K562 (cell line): ENCODE results near the gene RINT1. TPM values are rescaled to one million over a fixed set of nuclear protein-coding genes. Genes with fewer than 3 reads are reported as not detected.

Experiments
- CC2D1A ChIP-seq: fragments of 450-650 bp; IDR thresholded peaks from 2 replicates; pipeline ENCODE4 v1.6.1; 2017; ENCODE audit warnings: mild to moderate bottlenecking
- CHD1 ChIP-seq: fragments of 200-600 bp; sonication (generic); IDR thresholded peaks from one replicate; pipeline ENCODE4 v1.6.1; 2012; ENCODE audit warnings: mild to moderate bottlenecking, moderate library complexity, low read length, inconsistent platforms
- CTCFL ChIP-seq: IDR thresholded peaks from 2 replicates; pipeline ENCODE4 v1.6.1; 2011; ENCODE audit warnings: borderline replicate concordance, low read depth, mild to moderate bottlenecking, moderate library complexity, low read length; ENCODE audit not compliant: insufficient read depth, poor library complexity, severe bottlenecking
- EHMT2 ChIP-seq: fragments of 450-650 bp; IDR thresholded peaks from 2 replicates; pipeline ENCODE4 v1.6.1; 2018; ENCODE audit warnings: antibody characterized with exemption
- GATAD2A ChIP-seq: fragments of 450-650 bp; IDR thresholded peaks from 2 replicates; pipeline ENCODE4 v1.6.1; 2017
- GTF2E2 ChIP-seq: fragments of 200-800 bp; sonication (Bioruptor generic); IDR thresholded peaks from 2 replicates; pipeline ENCODE4 v1.6.1; 2016; ENCODE audit warnings: missing genetic modification characterization, missing compliant biosample characterization
- MNT ChIP-seq, 2 experiments: fragments of 450-650 bp; conservative IDR thresholded peaks; 2 replicates each; pipeline ENCODE4 v1.6.1; 2017; ENCODE audit warnings: mild to moderate bottlenecking in 2 of 2, moderate library complexity in 2 of 2
- MTA1 ChIP-seq: fragments of 450-650 bp; IDR thresholded peaks from 2 replicates; pipeline ENCODE4 v1.6.1; 2017; ENCODE audit warnings: borderline replicate concordance
- MTA3 ChIP-seq: fragments of 450-650 bp; formaldehyde crosslinking; IDR thresholded peaks from 2 replicates; pipeline ENCODE4 v1.6.1; 2017; ENCODE audit warnings: mild to moderate bottlenecking, borderline replicate concordance
- NR1H2 ChIP-seq: sonication (generic); formaldehyde crosslinking; IDR thresholded peaks from 2 replicates; pipeline ENCODE4 v1.4.0; 2020; ENCODE audit warnings: mild to moderate bottlenecking, missing genetic modification reagents
- NR2C1 ChIP-seq, 2 experiments: fragments of 450-650 bp; IDR thresholded peaks; 2 replicates each; pipeline ENCODE4 v1.6.1; 2017; ENCODE audit warnings: mild to moderate bottlenecking in 2 of 2, antibody characterized with exemption in 1 of 2, inconsistent platforms in 1 of 2, missing compliant biosample characterization in 1 of 2, missing genetic modification characterization in 1 of 2
- POU5F1 ChIP-seq: fragments of 150-350 bp; IDR thresholded peaks from 2 replicates; pipeline ENCODE4 v1.6.1; 2014; ENCODE audit warnings: borderline replicate concordance, low read length, low read depth, mild to moderate bottlenecking; ENCODE audit not compliant: partially characterized antibody
- SAFB2 ChIP-seq: fragments of 200-400 bp; formaldehyde crosslinking; IDR thresholded peaks from 2 replicates; pipeline ENCODE4 v1.6.1; 2018; ENCODE audit warnings: borderline replicate concordance, low read length, low read depth, moderate library complexity; ENCODE audit not compliant: severe bottlenecking
- SIN3A ChIP-seq, 2 experiments: fragments of 150-350 bp in 1 of 2; IDR thresholded peaks; 2 replicates each; pipeline ENCODE4 v1.6.1; 2011 to 2016; ENCODE audit warnings: borderline replicate concordance in 2 of 2, low read depth in 2 of 2, low read length in 2 of 2, mild to moderate bottlenecking in 2 of 2, moderate library complexity in 2 of 2; ENCODE audit not compliant: control insufficient read depth in 1 of 2
- SRF ChIP-seq, 2 experiments: fragments of 250-450, 450-650 bp in 1 of 2; sonication (Bioruptor Pico) in 1 of 2; sonication (generic) in 1 of 2; formaldehyde crosslinking; IDR thresholded peaks; 2 replicates each; pipeline versions ENCODE4 v1.5.0 to v1.5.1; 2020 to 2022; ENCODE audit warnings: mild to moderate bottlenecking in 1 of 2, missing genetic modification reagents in 1 of 2
- SUPT5H ChIP-seq: fragments of 450-650 bp; IDR thresholded peaks from 2 replicates; pipeline ENCODE4 v1.6.1; 2016
- TCF3 ChIP-seq: sonication (generic); formaldehyde crosslinking; IDR thresholded peaks from 2 replicates; pipeline ENCODE4 v1.4.0; 2020; ENCODE audit warnings: mild to moderate bottlenecking, missing genetic modification reagents
- TEAD4 ChIP-seq, 2 experiments: sonication (generic) in 1 of 2; formaldehyde crosslinking in 1 of 2; IDR thresholded peaks; 2 replicates each; pipeline versions ENCODE4 v1.6.1 to v1.8.0; 2012 to 2022; ENCODE audit warnings: borderline replicate concordance in 1 of 2, inconsistent platforms in 1 of 2, low read length in 1 of 2, mild to moderate bottlenecking in 1 of 2, missing genetic modification reagents in 1 of 2
- ZNF217 ChIP-seq: sonication (generic); formaldehyde crosslinking; IDR thresholded peaks from 2 replicates; pipeline ENCODE4 v1.8.0; 2022; ENCODE audit warnings: mild to moderate bottlenecking, missing genetic modification reagents
- ZNF512 ChIP-seq: IDR thresholded peaks from 2 replicates; pipeline ENCODE4 v1.6.1; 2016; ENCODE audit warnings: missing genetic modification characterization, missing compliant biosample characterization
- ZNF75A ChIP-seq: fragments of 450-650 bp; formaldehyde crosslinking; IDR thresholded peaks from 2 replicates; pipeline ENCODE4 v1.4.0; 2020; ENCODE audit warnings: mild to moderate bottlenecking
- polyA plus RNA-seq, 8 experiments: library from polyadenylated mRNA; depleted of rRNA in 4 of 8; stranded (reverse) in 5 of 8; unstranded in 3 of 8; fragments of >200 nt; fragmentation: Nextera tagmentation in 2 of 8; fragmentation: Illumina TruSeq in 1 of 8; extraction: Ambion mirVana in 2 of 8; extraction: Trizol in 1 of 8; gene quantifications; 2 replicates each; pipeline versions ENCODE4 v1.2.1 to v1.2.3, GENCODE V29; 2011 to 2014; ENCODE audit warnings: inconsistent platforms in 1 of 8, missing spikeins in 1 of 8
- total RNA-seq, 7 experiments: library from RNA; depleted of rRNA in 6 of 7; stranded (reverse); fragments of >200 nt in 6 of 7; fragmentation: Illumina TruSeq in 2 of 7; extraction: Trizol in 2 of 7; gene quantifications; 2 replicates each; pipeline versions ENCODE4 v1.2.1 to v1.2.3, GENCODE V29; 2011 to 2021; ENCODE audit warnings: low replicate concordance in 1 of 7

RINT1 gene
- total and polyA plus RNA-seq, 9 of the 15 experiments (the other 6 are each of a cell fraction or from before 2014, with no cell fraction given), result 21.3 to 74.3 (median 27.4) TPM

- TF ChIP-seq ZNF75A (no peak), SAFB2 (no peak), NR2C1 (IDR thresholded peaks at IDR 0.05) (0 out of 2 replicates have a peak, but pooled peaks have one; percentile 15), NR2C1 (tag; IDR thresholded peaks at IDR 0.05) (0 out of 2 replicates have a peak, but pooled peaks have one; percentile 23), SIN3A (IDR thresholded peaks at IDR 0.05; ENCODE audit: borderline replicate concordance in 2 of 2, control insufficient read depth in 1 of 2, low read depth in 2 of 2, low read length in 2 of 2) (peak in 1 of 2 experiments; percentile 29; a peak in 1 of 4 replicates), SUPT5H (0 out of 2 replicates have a peak, but pooled peaks have one; percentile 51), SRF (CRISPR knock-in tag; IDR thresholded peaks at IDR 0.05) (no peak), MTA3 (no peak), NR1H2 (CRISPR knock-in tag) (no peak), ZNF512 (tag) (no peak), CHD1 (no peak), CC2D1A (peak; percentile 22; the same call in 1 of the 2 replicates), GTF2E2 (tag) (no peak), TCF3 (CRISPR knock-in tag) (peak; percentile 35; the same call in 1 of the 2 replicates), TEAD4 (IDR thresholded peaks at IDR 0.05; ENCODE audit: low read length) (peak; percentile 27; the same call in 1 of the 2 replicates), TEAD4 (CRISPR knock-in tag; IDR thresholded peaks at IDR 0.05; ENCODE audit: borderline replicate concordance) (no peak), MTA1 (no peak), EHMT2 (0 out of 2 replicates have a peak, but pooled peaks have one; percentile 10), GATAD2A (no peak), POU5F1 (no peak), MNT (conservative IDR thresholded peaks at IDR 0.05) (peak; percentile 14 to 48; a peak in 1 of 4 replicates), CTCFL (no peak), ZNF217 (no peak)
Measured at GRCh38 chr7:105600720-105601550, 68.9 kb downstream of the RINT1 start (continued).
